Astrocyte of the cerebellum (primary cell): ENCODE results near the gene RAB33B.
A peak's percentile ranks its signal among the peaks of the same experiment; 100 is the strongest.
"Not testable (repeated sequence)": the region's sequence is repeated elsewhere in the genome, so short reads cannot be mapped to it uniquely, and the experiment has no call there.

Source experiments
- DNase-seq: peaks from one replicate; pipeline ENCODE4 v3.0.0-alpha.2; 2011; ENCODE audit warnings: low read depth
- H3K4me3 ChIP-seq: 2 replicates; pipeline ENCODE4 v1.5.1; 2011; ENCODE audit warnings: mild to moderate bottlenecking, low read depth, low read length, moderate library complexity
- CTCF ChIP-seq: IDR thresholded peaks from 2 replicates; pipeline ENCODE4 v1.5.1; 2012; ENCODE audit warnings: low read length, low read depth, moderate library complexity, mild to moderate bottlenecking; ENCODE audit errors: missing control alignments
- in situ Hi-C: cut with HindIII; loops from 2 replicates; pipeline ENCODE4 v1.10.0; 2017; ENCODE audit warnings: low sequenced_read_pairs

The RAB33B gene

GRCh38 chr4:139454111-139455045 is at the start of gene RAB33B:
Gene RAB33B (plus strand): TSS chr4:139454121. CDS start chr4:139454196, 75 bp downstream.
- H3K4me3 ChIP-seq: peak within 1 kb of the TSS; percentile 72
- DNase-seq: peak; percentile 72
- in situ Hi-C loops: no loop called here
- no peak for TF ChIP-seq CTCF

DNA sequence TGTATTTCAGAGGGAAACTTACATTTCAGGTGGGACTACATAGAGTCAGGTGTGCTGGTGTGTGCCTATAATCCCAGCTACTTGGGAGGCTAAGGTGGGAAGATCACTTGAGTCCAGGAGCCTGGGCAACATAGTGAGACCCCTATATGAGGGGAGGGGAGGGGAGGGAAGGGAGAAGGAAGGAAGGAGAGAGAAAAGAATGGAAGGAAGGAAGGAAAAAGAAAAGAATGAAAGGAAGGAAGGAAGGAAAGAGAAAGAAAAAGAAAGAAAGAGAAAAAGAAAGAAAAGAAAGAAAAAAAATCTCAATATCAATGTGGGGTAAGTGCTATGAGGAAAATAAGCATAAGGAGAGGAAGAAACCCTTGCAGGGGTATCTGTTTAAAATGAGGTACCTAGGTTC is 43.6 kb upstream of the RAB33B start:
- no peak for DNase-seq
- no peak overlapping the region for H3K4me3 ChIP-seq
- in situ Hi-C loops: no loop called here
- TF ChIP-seq CTCF: no peak

- in situ Hi-C loops, H3K4me3 ChIP-seq, DNase-seq: not testable (repeated sequence)
These were observed 39.2 kb upstream of the RAB33B start for GRCh38 chr4:139414671-139415210.

GRCh38 chr4:139416073-139416673 is 37.7 kb upstream of the RAB33B start:
- TF ChIP-seq CTCF: peak; percentile 50
- DNase-seq: peak; percentile 45
- H3K4me3 ChIP-seq: no peak overlapping the region
- in situ Hi-C loops: no loop called here

GRCh38 chr4:139419388-139419914 is 34.5 kb upstream of the RAB33B start:
- in situ Hi-C loops: no loop called here
- peak; percentile 31 for DNase-seq
- no peak overlapping the region for H3K4me3 ChIP-seq
- TF ChIP-seq CTCF: no peak

GRCh38 chr4:139420652-139421051 is 33.3 kb upstream of the RAB33B start:
- H3K4me3 ChIP-seq: no peak overlapping the region
- TF ChIP-seq CTCF: no peak
- DNase-seq: no peak
- in situ Hi-C loops: no loop called here
